ENCODE data around the gene KDM3B.
"Not testable (repeated sequence)": the region's sequence is repeated elsewhere in the genome, so short reads cannot be mapped to it uniquely, and the experiment has no call there.

KDM3B gene

GRCh38 chr5:138352071-138352721, at the start of gene KDM3B:
TSS of gene KDM3B (plus strand) at chr5:138352685. CDS start at chr5:138352796, 111 bp downstream.
- FAIRE-seq, result no peak

GRCh38 chr5:138303372-138303771, 49.1 kb upstream of the KDM3B start:
- no peak for FAIRE-seq

GRCh38 chr5:138305797-138306196, 46.7 kb upstream of the KDM3B start:
- FAIRE-seq, result no peak

GRCh38 chr5:138315751-138316278, 36.7 kb upstream of the KDM3B start:
- no peak for FAIRE-seq

- FAIRE-seq, result no peak
Observed at GRCh38 chr5:138316355-138316754, 36.1 kb upstream of the KDM3B start.

GRCh38 chr5:138318211-138318610, 34.3 kb upstream of the KDM3B start:
- not testable (repeated sequence) for FAIRE-seq

- FAIRE-seq, result no peak
Observed at GRCh38 chr5:138330813-138331448, 21.6 kb upstream of the KDM3B start.

- peak; percentile 99 for FAIRE-seq
Observed at GRCh38 chr5:138331449-138332368, 20.8 kb upstream of the KDM3B start, which contains the start of gene CDC25C. TSS of gene CDC25C (minus strand) at chr5:138331804. CDS start at chr5:138331180, 624 bp downstream.

- no peak for FAIRE-seq
Observed at GRCh38 chr5:138334867-138335447, 17.5 kb upstream of the KDM3B start.

- no peak for FAIRE-seq
Observed at GRCh38 chr5:138336952-138337684, 15.4 kb upstream of the KDM3B start.

GRCh38 chr5:138337685-138338410, 14.6 kb upstream of the KDM3B start, which contains the start of gene FAM53C:
TSS of gene FAM53C (plus strand) at chr5:138338266. CDS start at chr5:138341336, 3,070 bp downstream.
- no peak for FAIRE-seq

- no peak for FAIRE-seq
Observed at GRCh38 chr5:138338411-138339090, 13.9 kb upstream of the KDM3B start.

- FAIRE-seq, result no peak
Observed at GRCh38 chr5:138339091-138339456, 13.4 kb upstream of the KDM3B start.

- no peak for FAIRE-seq
Observed at GRCh38 chr5:138339464-138339863, 13.0 kb upstream of the KDM3B start.

- FAIRE-seq, result no peak
Observed at GRCh38 chr5:138340008-138340407, 12.5 kb upstream of the KDM3B start.

GRCh38 chr5:138344887-138345622, 7.4 kb upstream of the KDM3B start:
- no peak for FAIRE-seq

- no peak for FAIRE-seq
Observed at GRCh38 chr5:138346889-138347288, 5.6 kb upstream of the KDM3B start.

GRCh38 chr5:138349852-138350562, 2.5 kb upstream of the KDM3B start:
- no peak for FAIRE-seq

- no peak for FAIRE-seq
Observed at GRCh38 chr5:138350563-138350890, 2.0 kb upstream of the KDM3B start.
